Measurements from ENCODE around the gene ZNF18.

The ZNF18 gene

DNA sequence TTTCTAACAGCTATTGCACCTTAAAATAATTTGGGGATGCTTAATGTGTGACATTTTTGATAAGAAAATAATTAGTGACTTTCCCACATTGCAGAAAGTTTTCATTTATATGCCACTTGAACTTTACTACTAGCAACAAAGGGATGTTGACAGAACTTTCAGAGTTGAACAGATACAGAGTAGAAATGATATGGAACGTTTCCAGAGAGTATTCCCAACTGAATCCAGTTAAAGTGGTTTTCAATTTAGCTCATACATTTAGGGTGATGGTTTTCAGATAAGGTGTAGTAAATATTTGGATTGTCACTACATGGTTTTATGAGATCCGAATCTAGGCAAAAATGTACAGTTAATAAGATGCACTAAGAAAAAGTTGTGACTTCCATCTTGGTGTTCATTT, 40.7 kb upstream of the ZNF18 start:
- no peak for DNase-seq (ENCODE audit: extremely low read depth, insufficient read length)
- TF ChIP-seq, protein P1, sequence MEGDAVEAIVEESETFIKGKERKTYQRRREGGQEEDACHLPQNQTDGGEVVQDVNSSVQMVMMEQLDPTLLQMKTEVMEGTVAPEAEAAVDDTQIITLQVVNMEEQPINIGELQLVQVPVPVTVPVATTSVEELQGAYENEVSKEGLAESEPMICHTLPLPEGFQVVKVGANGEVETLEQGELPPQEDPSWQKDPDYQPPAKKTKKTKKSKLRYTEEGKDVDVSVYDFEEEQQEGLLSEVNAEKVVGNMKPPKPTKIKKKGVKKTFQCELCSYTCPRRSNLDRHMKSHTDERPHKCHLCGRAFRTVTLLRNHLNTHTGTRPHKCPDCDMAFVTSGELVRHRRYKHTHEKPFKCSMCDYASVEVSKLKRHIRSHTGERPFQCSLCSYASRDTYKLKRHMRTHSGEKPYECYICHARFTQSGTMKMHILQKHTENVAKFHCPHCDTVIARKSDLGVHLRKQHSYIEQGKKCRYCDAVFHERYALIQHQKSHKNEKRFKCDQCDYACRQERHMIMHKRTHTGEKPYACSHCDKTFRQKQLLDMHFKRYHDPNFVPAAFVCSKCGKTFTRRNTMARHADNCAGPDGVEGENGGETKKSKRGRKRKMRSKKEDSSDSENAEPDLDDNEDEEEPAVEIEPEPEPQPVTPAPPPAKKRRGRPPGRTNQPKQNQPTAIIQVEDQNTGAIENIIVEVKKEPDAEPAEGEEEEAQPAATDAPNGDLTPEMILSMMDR (IDR thresholded peaks at IDR 0.05; ENCODE audit: insufficient read depth, low read length, poor library complexity, severe bottlenecking): no peak
- H3K27me3 ChIP-seq (replicated peaks; ENCODE audit: control insufficient read depth, insufficient read depth, low read length): no peaks in the 10 kb centered on the region

DNA sequence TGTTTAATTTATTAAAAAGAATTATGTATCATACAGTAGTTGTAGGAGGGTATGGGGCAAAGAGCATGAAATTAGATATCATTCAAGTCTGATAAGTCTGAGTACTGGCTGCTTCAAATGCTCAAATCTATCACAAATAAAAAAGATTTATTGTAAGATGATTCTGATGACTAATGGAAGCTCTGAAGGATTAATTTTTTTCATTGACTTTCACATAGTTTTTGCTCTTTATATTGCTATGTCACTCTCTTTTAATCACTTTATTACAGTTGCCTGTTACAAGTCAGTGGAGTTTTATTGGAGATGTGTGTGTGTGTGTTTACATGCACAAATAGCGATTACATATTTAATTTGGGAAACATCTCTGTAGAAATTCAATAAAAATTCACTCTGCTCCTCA, 38.4 kb upstream of the ZNF18 start:
- H3K36me3 ChIP-seq (ENCODE audit: control insufficient read depth, insufficient read depth, low read length): peaks cover 2% of the 10 kb centered on the region
- no peak for DNase-seq (ENCODE audit: extremely low read depth, insufficient read length)
- no peak overlapping the region for H3K4me3 ChIP-seq (replicated peaks; ENCODE audit: low read depth, low read length)
- H3K27me3 ChIP-seq (replicated peaks; ENCODE audit: control insufficient read depth, insufficient read depth, low read length): no peaks in the 10 kb centered on the region
- TF ChIP-seq, protein P1 (IDR thresholded peaks at IDR 0.05; ENCODE audit: insufficient read depth, low read length, poor library complexity, severe bottlenecking): no peak

More for the DNA sequence above, 40.7 kb upstream of the ZNF18 start:
- peaks cover 2% of the 10 kb centered on the region; the same call in 1 of the 2 replicates for H3K36me3 ChIP-seq (ENCODE audit: control insufficient read depth, insufficient read depth, low read length)
- no peak overlapping the region for H3K4me3 ChIP-seq (replicated peaks; ENCODE audit: low read depth, low read length)

DNA sequence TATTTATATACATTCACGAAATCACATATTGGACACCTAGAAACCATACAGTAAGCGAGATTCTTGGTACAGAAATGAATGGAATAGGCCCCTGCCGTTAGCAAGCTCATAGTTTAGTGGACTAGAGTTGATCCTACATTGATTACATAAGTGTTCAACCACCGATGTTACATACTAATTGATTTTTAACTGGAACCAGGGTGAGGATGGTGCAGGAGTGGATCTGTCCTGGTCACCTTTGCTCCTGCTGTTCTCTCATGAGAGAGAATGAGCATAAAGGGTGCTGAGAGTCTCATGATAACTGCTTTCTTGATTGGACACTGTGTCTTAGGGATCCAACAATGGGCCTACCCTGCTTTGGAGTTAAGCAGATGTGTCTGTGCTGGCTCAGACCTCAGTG, 37.3 kb upstream of the ZNF18 start:
- Histone ChIP-seq H3K36me3 (ENCODE audit: control insufficient read depth, insufficient read depth, low read length) (peaks cover 2% of the 10 kb centered on the region), H3K27me3 (replicated peaks; ENCODE audit: control insufficient read depth, insufficient read depth, low read length) (no peaks in the 10 kb centered on the region), H3K4me3 (replicated peaks; ENCODE audit: low read depth, low read length) (no peak overlapping the region)
- TF ChIP-seq, protein P1 (IDR thresholded peaks at IDR 0.05; ENCODE audit: insufficient read depth, low read length, poor library complexity, severe bottlenecking): no peak
- DNase-seq (ENCODE audit: extremely low read depth, insufficient read length): no peak

DNA sequence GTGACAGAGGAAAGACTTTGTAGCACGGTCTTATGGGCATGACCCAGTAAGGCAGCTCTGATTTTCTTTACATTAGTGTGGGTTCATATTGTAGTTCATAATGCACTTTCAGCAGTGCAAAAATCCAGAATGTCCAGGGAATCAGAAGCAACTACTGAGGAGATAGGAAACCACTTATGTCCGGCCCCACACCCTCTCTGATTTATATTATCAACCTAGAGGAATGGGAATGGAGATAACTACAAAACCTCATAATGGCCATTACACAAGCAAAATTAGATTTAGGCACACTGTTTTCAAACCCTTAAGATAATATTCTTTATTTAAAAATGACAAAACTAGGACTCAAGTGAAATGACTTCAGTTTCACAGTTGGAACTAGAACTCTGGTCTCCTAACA, 31.3 kb upstream of the ZNF18 start:
- TF ChIP-seq, protein P1 (IDR thresholded peaks at IDR 0.05; ENCODE audit: insufficient read depth, low read length, poor library complexity, severe bottlenecking): no peak
- H3K4me3 ChIP-seq (replicated peaks; ENCODE audit: low read depth, low read length): no peak overlapping the region
- no peak for DNase-seq (ENCODE audit: extremely low read depth, insufficient read length)
- no peaks in the 10 kb centered on the region for H3K27me3 ChIP-seq (replicated peaks; ENCODE audit: control insufficient read depth, insufficient read depth, low read length)
- H3K36me3 ChIP-seq (ENCODE audit: control insufficient read depth, insufficient read depth, low read length): no peaks in the 10 kb centered on the region; the same call in 1 of the 2 replicates

DNA sequence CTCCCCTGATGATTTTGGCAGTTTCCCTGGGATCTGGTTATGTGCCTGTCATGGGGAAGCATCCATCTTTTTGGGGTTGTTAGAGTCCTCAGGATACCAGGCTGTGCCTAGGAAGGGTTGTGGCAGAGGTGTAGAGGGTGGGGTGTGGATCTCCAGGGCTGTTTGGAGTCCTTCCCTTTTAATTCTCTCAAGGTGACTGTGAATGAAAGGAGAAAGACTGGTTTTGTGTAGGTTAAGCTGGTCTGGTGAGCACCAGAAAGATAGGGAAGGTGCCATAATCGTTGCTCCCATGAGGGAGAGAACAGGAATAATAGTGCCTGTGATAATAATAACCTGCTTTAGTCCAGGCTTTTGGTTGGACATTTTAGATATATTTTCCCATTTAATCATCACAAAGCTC, 30.4 kb upstream of the ZNF18 start:
- TF ChIP-seq, protein P1 (IDR thresholded peaks at IDR 0.05; ENCODE audit: insufficient read depth, low read length, poor library complexity, severe bottlenecking): no peak
- H3K27me3 ChIP-seq (replicated peaks; ENCODE audit: control insufficient read depth, insufficient read depth, low read length): no peaks in the 10 kb centered on the region
- H3K36me3 ChIP-seq (ENCODE audit: control insufficient read depth, insufficient read depth, low read length): no peaks in the 10 kb centered on the region; the same call in 1 of the 2 replicates
- H3K4me3 ChIP-seq (replicated peaks; ENCODE audit: low read depth, low read length): no peak overlapping the region
- no peak for DNase-seq (ENCODE audit: extremely low read depth, insufficient read length)

DNA sequence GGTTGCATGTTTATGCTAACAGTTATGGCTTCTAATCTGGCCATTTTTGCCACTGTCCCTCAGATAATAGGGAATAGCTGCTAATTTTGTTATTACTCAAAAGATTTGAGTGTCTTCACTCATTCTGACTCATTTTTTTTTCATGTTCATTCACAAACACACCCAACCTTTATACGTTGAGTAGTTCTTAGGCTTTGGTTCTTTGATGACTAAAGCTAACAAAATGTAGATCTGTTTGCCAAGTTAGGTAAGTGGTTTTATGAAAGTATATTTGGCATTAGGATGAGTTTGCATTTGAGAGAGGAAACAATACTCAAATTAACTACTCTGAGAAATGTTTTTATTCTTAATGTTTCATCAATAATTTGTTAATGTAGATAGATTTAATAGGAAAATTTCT, 27.1 kb upstream of the ZNF18 start:
- no peak overlapping the region for H3K4me3 ChIP-seq (replicated peaks; ENCODE audit: low read depth, low read length)
- DNase-seq (ENCODE audit: extremely low read depth, insufficient read length): no peak
- no peaks in the 10 kb centered on the region for H3K36me3 ChIP-seq (ENCODE audit: control insufficient read depth, insufficient read depth, low read length)
- no peaks in the 10 kb centered on the region for H3K27me3 ChIP-seq (replicated peaks; ENCODE audit: control insufficient read depth, insufficient read depth, low read length)
- TF ChIP-seq, protein P1 (IDR thresholded peaks at IDR 0.05; ENCODE audit: insufficient read depth, low read length, poor library complexity, severe bottlenecking): no peak

All from GM06990 (cell line).